HFF-Myc (cell line): ENCODE data around the gene RAPGEFL1.

ENCODE experiments used
- DNase-seq: peaks from one replicate; pipeline ENCODE4 v3.0.0-alpha.2; 2011; ENCODE audit warnings: low read depth; ENCODE audit errors: extremely low read depth
- H3K4me3 ChIP-seq: replicated peaks from 2 replicates; pipeline ENCODE4 v1.5.1; 2011; ENCODE audit warnings: low read depth, mild to moderate bottlenecking, control low read depth, low read length
- CTCF ChIP-seq: IDR thresholded peaks from 2 replicates; pipeline ENCODE4 v1.5.1; 2012; ENCODE audit warnings: mild to moderate bottlenecking, low read depth, low read length, control low read depth; ENCODE audit errors: missing control alignments

RAPGEFL1 gene

GRCh38 chr17:40179923-40180659 lies 2.8 kb downstream of the RAPGEFL1 start:
- DNase-seq: no peak
- TF ChIP-seq CTCF: no peak
- H3K4me3 ChIP-seq: no peak overlapping the region

DNA sequence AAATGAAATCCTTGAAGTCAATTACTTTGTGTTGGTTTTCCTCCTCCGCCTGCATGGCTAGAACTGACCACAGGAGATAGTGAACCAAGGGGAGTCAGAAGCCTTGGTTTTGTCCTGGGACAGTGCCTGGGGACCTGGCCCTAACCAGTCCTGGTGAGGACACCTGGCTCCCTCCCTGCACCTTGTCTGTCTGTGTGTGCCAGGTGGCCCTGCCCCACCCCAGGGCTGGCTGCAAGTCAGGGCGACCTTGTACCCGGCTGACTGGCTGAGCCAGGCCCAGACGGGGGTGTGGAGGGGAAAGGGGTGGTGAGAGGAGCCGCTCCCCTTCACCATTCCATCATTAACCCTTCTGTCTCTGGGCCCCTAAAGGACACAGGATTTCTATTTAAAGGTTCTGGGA lies 3.4 kb downstream of the RAPGEFL1 start:
- no peak overlapping the region for H3K4me3 ChIP-seq
- no peak for TF ChIP-seq CTCF
- no peak for DNase-seq

DNA sequence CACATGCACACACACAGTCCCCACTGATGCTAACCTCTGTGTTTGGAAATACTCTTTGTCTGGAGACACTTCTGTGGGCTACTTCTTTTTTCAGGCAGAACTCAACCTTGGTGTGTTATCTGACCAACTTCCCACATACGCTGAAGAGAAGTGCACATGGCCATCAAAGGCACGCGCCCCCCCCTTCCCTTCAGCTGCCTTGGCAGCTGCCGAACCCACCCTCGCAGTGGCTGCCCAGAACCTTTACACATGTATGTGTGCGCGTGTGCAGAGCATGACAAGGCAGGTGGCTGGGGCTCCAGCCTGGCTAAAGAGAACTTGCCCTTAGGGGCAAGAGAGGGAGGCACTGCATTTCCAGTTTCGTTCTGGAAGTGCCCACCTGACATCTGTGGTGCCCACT lies 3.9 kb downstream of the RAPGEFL1 start:
- H3K4me3 ChIP-seq: no peak overlapping the region
- DNase-seq: no peak
- TF ChIP-seq CTCF: no peak

- no peak for TF ChIP-seq CTCF
- no peak for DNase-seq
- H3K4me3 ChIP-seq: no peak overlapping the region
These were observed 5.3 kb downstream of the RAPGEFL1 start for GRCh38 chr17:40182606-40183005.

DNA sequence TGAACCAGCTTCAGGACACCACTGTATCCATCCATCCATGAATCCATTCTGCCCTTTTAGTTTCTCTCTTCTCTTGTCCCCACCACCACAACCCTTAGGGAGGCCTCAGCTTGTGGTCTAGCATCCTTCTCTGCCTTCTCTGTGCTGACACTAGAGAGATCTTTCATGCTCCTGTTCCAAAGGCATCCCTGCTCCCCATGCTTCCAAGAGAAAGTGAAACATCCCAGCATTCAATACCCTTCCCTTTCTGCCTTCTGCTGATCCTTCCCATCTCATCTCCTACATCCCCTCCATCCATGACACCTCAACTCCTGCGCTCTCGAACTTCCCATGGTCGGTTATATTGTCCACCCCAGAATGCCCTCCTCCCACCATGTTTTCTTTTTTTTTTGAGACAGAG lies 10.0 kb downstream of the RAPGEFL1 start:
- H3K4me3 ChIP-seq: no peak overlapping the region
- DNase-seq: no peak
- no peak for TF ChIP-seq CTCF

DNA sequence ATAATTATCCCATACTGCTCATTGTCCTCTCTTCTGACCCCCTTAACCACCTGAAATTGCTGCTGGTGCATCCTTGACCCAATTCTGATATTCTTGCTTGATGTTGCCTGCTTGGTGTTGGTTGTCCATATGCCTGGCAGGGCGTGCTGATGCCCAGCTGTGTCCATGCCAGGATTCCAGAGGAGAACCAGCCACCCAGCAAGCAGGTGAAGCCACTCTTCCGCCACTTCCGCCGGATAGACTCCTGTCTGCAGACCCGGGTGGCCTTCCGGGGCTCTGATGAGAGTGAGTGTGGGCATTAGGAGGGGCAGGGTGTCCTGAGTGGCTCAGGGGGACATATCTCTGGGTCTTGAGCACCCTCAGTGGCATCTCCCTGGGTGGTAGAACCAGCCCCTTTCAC lies 11.4 kb downstream of the RAPGEFL1 start:
- DNase-seq: no peak
- no peak overlapping the region for H3K4me3 ChIP-seq
- TF ChIP-seq CTCF: no peak
